GM19025 (cell line): Measurements from ENCODE around the gene PLCH1.
"Not testable (repeated sequence)": the region's sequence is repeated elsewhere in the genome, so short reads cannot be mapped to it uniquely, and the experiment has no call there.

Experiments
- ATAC-seq: cut with Tn5 transposase; IDR thresholded peaks from one replicate; pipeline ENCODE4 v1.9.1; 2021; ENCODE audit warnings: mild to moderate bottlenecking, low read depth, moderate library complexity; ENCODE audit not compliant: unreplicated experiment

PLCH1 gene

GRCh38 chr3:155617346-155617925, 127.4 kb downstream of the PLCH1 start:
- no peak for ATAC-seq

- ATAC-seq: not testable (repeated sequence)
Measured at GRCh38 chr3:155615141-155615540, 129.7 kb downstream of the PLCH1 start.

GRCh38 chr3:155614410-155614809, 130.5 kb downstream of the PLCH1 start:
- ATAC-seq: not testable (repeated sequence)

GRCh38 chr3:155611456-155611855, 133.4 kb downstream of the PLCH1 start:
- no peak for ATAC-seq

GRCh38 chr3:155609586-155609985, 135.3 kb downstream of the PLCH1 start:
- no peak for ATAC-seq

- no peak for ATAC-seq
Measured at GRCh38 chr3:155608228-155608920, 136.5 kb downstream of the PLCH1 start.

- ATAC-seq: no peak
Measured at GRCh38 chr3:155607761-155608160, 137.1 kb downstream of the PLCH1 start.

GRCh38 chr3:155605571-155605970, 139.3 kb downstream of the PLCH1 start:
- no peak for ATAC-seq

GRCh38 chr3:155604967-155605366, 139.9 kb downstream of the PLCH1 start:
- ATAC-seq: no peak

GRCh38 chr3:155604126-155604525, 140.7 kb downstream of the PLCH1 start:
- no peak for ATAC-seq

- no peak for ATAC-seq
Measured at GRCh38 chr3:155603302-155603701, 141.6 kb downstream of the PLCH1 start.

- ATAC-seq: no peak
Measured at GRCh38 chr3:155602307-155602706, 142.6 kb downstream of the PLCH1 start.

GRCh38 chr3:155598671-155599070, 146.2 kb downstream of the PLCH1 start:
- ATAC-seq: no peak

GRCh38 chr3:155596615-155597014, 148.3 kb downstream of the PLCH1 start:
- ATAC-seq: no peak

- ATAC-seq: no peak
Measured at GRCh38 chr3:155595371-155595770, 149.5 kb downstream of the PLCH1 start.

- no peak for ATAC-seq
Measured at GRCh38 chr3:155594526-155595187, 150.2 kb downstream of the PLCH1 start.

GRCh38 chr3:155587581-155587980, 157.3 kb downstream of the PLCH1 start:
- ATAC-seq: no peak

GRCh38 chr3:155585384-155585783, 159.5 kb downstream of the PLCH1 start:
- no peak for ATAC-seq

- no peak for ATAC-seq
Measured at GRCh38 chr3:155581579-155581978, 163.3 kb downstream of the PLCH1 start.

GRCh38 chr3:155572085-155572484, 172.8 kb downstream of the PLCH1 start:
- no peak for ATAC-seq

- no peak for ATAC-seq
Measured at GRCh38 chr3:155568295-155568694, 176.6 kb downstream of the PLCH1 start.

- no peak for ATAC-seq
Measured at GRCh38 chr3:155560594-155560993, 184.3 kb downstream of the PLCH1 start.
